ENCODE measurements around the gene HOXB2.

The HOXB2 gene

DNA sequence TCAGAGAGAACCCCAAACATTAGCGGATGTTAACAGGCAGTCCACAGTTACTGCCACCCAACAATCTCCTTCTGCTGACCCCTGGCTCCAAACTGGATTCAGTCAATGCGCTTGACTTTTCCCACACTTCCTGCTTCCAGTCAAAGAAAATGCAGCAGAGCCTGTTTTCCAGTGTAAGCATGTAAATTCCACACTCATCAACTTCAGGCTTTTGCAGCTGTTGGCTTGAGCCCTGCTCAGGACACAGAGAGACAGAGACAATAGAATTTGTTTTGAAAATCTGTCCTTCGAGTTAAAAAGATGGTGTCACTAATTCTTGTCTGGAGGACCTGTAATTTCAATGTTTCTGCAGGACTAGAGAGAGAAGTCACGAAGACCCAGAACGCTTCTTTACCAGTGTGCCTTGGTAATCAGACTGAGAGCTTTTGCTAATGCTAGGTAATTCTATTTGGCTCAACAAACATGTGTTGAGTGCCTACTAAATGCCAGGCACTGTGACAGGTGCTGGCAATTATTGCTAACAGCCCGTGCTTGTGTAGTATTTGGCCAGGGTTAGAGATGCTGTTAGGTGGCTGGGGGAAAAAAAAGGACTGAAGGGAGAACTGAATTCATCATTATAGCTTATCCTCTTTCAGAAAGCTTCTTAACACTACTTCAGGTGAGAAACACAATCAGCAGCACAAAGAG lies 46.6 kb downstream of the HOXB2 start:
- ATAC-seq, result no peak

DNA sequence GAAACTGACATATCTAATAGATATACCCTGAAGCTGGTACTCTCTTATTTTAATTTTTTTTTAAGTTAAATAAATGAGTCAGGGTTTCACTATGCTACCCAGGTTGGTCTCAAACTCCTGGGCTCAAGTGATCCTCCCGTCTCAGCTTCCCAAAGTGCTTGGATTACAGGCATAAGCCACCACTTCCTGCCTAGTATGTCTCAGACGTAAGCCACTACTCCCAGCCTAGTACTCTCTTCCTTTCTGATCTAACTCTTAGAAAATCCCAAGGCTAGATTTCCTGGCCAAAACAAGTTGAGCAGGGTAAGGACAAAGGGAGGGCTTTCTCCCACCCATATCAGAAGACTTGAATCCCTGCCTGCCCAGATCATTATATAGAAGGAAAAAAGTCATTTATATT lies 47.8 kb downstream of the HOXB2 start:
- TF ChIP-seq, protein P1, sequence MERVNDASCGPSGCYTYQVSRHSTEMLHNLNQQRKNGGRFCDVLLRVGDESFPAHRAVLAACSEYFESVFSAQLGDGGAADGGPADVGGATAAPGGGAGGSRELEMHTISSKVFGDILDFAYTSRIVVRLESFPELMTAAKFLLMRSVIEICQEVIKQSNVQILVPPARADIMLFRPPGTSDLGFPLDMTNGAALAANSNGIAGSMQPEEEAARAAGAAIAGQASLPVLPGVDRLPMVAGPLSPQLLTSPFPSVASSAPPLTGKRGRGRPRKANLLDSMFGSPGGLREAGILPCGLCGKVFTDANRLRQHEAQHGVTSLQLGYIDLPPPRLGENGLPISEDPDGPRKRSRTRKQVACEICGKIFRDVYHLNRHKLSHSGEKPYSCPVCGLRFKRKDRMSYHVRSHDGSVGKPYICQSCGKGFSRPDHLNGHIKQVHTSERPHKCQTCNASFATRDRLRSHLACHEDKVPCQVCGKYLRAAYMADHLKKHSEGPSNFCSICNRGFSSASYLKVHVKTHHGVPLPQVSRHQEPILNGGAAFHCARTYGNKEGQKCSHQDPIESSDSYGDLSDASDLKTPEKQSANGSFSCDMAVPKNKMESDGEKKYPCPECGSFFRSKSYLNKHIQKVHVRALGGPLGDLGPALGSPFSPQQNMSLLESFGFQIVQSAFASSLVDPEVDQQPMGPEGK (CRISPR knock-in tag; IDR thresholded peaks at IDR 0.05; ENCODE audit: borderline replicate concordance), result no peak
- TF ChIP-seq CSDC2 (CRISPR knock-in tag; IDR thresholded peaks at IDR 0.05) (no peak), SNAI2 (CRISPR knock-in tag; IDR thresholded peaks at IDR 0.05) (no peak), TOX (CRISPR knock-in tag; IDR thresholded peaks at IDR 0.05; ENCODE audit: borderline replicate concordance) (no peak), ZFP30 (CRISPR knock-in tag; IDR thresholded peaks at IDR 0.05) (no peak), ZNF70 (CRISPR knock-in tag; IDR thresholded peaks at IDR 0.05) (no peak), ZC3H10 (CRISPR knock-in tag; IDR thresholded peaks at IDR 0.05) (no peak), BACH2 (CRISPR knock-in tag; IDR thresholded peaks at IDR 0.05; ENCODE audit: borderline replicate concordance) (no peak), ZNF565 (CRISPR knock-in tag; conservative IDR thresholded peaks at IDR 0.05; ENCODE audit: low read depth) (no peak), TCF4 (CRISPR knock-in tag; IDR thresholded peaks at IDR 0.05; ENCODE audit: borderline replicate concordance) (no peak), RARB (CRISPR knock-in tag; IDR thresholded peaks at IDR 0.05) (no peak), PPARA (CRISPR knock-in tag; IDR thresholded peaks at IDR 0.05; ENCODE audit: borderline replicate concordance) (no peak), ZFP3 (CRISPR knock-in tag; IDR thresholded peaks at IDR 0.05) (no peak), ZNF8 (CRISPR knock-in tag; IDR thresholded peaks at IDR 0.05) (no peak), ISL1 (CRISPR knock-in tag; IDR thresholded peaks at IDR 0.05) (no peak), ARNTL (CRISPR knock-in tag; IDR thresholded peaks at IDR 0.05; ENCODE audit: borderline replicate concordance, low read depth) (no peak), ESRRG (CRISPR knock-in tag; IDR thresholded peaks at IDR 0.05) (no peak)
- TF ChIP-seq, protein P2, sequence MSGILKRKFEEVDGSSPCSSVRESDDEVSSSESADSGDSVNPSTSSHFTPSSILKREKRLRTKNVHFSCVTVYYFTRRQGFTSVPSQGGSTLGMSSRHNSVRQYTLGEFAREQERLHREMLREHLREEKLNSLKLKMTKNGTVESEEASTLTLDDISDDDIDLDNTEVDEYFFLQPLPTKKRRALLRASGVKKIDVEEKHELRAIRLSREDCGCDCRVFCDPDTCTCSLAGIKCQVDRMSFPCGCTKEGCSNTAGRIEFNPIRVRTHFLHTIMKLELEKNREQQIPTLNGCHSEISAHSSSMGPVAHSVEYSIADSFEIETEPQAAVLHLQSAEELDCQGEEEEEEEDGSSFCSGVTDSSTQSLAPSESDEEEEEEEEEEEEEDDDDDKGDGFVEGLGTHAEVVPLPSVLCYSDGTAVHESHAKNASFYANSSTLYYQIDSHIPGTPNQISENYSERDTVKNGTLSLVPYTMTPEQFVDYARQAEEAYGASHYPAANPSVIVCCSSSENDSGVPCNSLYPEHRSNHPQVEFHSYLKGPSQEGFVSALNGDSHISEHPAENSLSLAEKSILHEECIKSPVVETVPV (CRISPR knock-in tag; IDR thresholded peaks at IDR 0.05), result no peak
- TF ChIP-seq, protein P3, sequence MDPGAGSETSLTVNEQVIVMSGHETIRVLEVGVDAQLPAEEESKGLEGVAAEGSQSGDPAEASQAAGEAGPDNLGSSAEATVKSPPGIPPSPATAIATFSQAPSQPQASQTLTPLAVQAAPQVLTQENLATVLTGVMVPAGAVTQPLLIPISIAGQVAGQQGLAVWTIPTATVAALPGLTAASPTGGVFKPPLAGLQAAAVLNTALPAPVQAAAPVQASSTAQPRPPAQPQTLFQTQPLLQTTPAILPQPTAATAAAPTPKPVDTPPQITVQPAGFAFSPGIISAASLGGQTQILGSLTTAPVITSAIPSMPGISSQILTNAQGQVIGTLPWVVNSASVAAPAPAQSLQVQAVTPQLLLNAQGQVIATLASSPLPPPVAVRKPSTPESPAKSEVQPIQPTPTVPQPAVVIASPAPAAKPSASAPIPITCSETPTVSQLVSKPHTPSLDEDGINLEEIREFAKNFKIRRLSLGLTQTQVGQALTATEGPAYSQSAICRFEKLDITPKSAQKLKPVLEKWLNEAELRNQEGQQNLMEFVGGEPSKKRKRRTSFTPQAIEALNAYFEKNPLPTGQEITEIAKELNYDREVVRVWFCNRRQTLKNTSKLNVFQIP (CRISPR knock-in tag; IDR thresholded peaks at IDR 0.05; ENCODE audit: borderline replicate concordance, low read depth), result no peak
- TF ChIP-seq, protein P4, sequence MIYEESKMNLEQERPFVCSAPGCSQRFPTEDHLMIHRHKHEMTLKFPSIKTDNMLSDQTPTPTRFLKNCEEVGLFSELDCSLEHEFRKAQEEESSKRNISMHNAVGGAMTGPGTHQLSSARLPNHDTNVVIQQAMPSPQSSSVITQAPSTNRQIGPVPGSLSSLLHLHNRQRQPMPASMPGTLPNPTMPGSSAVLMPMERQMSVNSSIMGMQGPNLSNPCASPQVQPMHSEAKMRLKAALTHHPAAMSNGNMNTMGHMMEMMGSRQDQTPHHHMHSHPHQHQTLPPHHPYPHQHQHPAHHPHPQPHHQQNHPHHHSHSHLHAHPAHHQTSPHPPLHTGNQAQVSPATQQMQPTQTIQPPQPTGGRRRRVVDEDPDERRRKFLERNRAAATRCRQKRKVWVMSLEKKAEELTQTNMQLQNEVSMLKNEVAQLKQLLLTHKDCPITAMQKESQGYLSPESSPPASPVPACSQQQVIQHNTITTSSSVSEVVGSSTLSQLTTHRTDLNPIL (CRISPR knock-in tag; IDR thresholded peaks at IDR 0.05; ENCODE audit: low read depth), result no peak
- ATAC-seq, result no peak

More for the DNA sequence above, 46.6 kb downstream of the HOXB2 start:
- TF ChIP-seq ZNF8 (CRISPR knock-in tag; IDR thresholded peaks at IDR 0.05) (no peak), GLIS3 (CRISPR knock-in tag; IDR thresholded peaks at IDR 0.05) (no peak), TCF4 (CRISPR knock-in tag; IDR thresholded peaks at IDR 0.05; ENCODE audit: borderline replicate concordance) (no peak), ISL1 (CRISPR knock-in tag; IDR thresholded peaks at IDR 0.05) (no peak), ZFP3 (CRISPR knock-in tag; IDR thresholded peaks at IDR 0.05) (no peak), SNAI2 (CRISPR knock-in tag; IDR thresholded peaks at IDR 0.05) (no peak), ARNTL (CRISPR knock-in tag; IDR thresholded peaks at IDR 0.05; ENCODE audit: borderline replicate concordance, low read depth) (no peak), TOX (CRISPR knock-in tag; IDR thresholded peaks at IDR 0.05; ENCODE audit: borderline replicate concordance) (no peak), PPARA (CRISPR knock-in tag; IDR thresholded peaks at IDR 0.05; ENCODE audit: borderline replicate concordance) (no peak)
- TF ChIP-seq, protein P3 (CRISPR knock-in tag; IDR thresholded peaks at IDR 0.05; ENCODE audit: borderline replicate concordance, low read depth), result no peak
- TF ChIP-seq, protein P5, sequence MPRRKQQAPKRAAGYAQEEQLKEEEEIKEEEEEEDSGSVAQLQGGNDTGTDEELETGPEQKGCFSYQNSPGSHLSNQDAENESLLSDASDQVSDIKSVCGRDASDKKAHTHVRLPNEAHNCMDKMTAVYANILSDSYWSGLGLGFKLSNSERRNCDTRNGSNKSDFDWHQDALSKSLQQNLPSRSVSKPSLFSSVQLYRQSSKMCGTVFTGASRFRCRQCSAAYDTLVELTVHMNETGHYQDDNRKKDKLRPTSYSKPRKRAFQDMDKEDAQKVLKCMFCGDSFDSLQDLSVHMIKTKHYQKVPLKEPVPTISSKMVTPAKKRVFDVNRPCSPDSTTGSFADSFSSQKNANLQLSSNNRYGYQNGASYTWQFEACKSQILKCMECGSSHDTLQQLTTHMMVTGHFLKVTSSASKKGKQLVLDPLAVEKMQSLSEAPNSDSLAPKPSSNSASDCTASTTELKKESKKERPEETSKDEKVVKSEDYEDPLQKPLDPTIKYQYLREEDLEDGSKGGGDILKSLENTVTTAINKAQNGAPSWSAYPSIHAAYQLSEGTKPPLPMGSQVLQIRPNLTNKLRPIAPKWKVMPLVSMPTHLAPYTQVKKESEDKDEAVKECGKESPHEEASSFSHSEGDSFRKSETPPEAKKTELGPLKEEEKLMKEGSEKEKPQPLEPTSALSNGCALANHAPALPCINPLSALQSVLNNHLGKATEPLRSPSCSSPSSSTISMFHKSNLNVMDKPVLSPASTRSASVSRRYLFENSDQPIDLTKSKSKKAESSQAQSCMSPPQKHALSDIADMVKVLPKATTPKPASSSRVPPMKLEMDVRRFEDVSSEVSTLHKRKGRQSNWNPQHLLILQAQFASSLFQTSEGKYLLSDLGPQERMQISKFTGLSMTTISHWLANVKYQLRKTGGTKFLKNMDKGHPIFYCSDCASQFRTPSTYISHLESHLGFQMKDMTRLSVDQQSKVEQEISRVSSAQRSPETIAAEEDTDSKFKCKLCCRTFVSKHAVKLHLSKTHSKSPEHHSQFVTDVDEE (CRISPR knock-in tag; IDR thresholded peaks at IDR 0.05), result no peak
- TF ChIP-seq, protein P4 (CRISPR knock-in tag; IDR thresholded peaks at IDR 0.05; ENCODE audit: low read depth), result no peak
